ENCODE results near the gene ABAT.
"Not testable (repeated sequence)": the region's sequence is repeated elsewhere in the genome, so short reads cannot be mapped to it uniquely, and the experiment has no call there.

Gene ABAT

GRCh38 chr16:8649829-8650554 is 24.4 kb upstream of the ABAT start:
- no peak for DNase-seq

- not testable (repeated sequence) for DNase-seq
Observed at GRCh38 chr16:8651958-8652357, 22.5 kb upstream of the ABAT start.

DNA sequence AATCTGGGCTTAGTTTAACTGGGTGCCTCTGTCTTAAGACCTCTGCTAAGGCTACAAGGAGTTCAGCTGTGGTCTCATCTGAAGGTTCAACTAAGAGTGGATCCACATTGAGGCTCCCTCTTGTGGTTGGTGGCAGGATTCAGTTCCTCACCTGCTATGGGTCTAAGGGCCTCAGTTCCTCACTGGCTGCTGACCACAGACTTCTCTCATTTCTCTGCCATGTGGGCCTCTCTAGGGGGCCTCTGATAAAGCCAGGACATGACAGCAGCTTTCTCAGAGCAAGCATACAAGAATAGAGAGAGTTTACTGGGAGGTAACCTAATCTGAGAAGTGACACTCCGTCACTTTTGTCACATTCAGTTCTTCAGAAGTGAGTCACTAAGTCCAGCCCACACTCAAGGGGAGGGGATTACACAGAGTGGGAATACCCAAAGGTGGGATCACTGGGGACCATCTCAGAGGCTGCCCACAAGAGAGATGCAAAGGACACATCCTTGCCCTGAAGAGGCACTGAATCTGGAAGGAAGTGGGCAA is 19.2 kb upstream of the ABAT start:
- DNase-seq, result no peak

GRCh38 chr16:8656376-8656775 is 18.0 kb upstream of the ABAT start:
- DNase-seq, result no peak

- DNase-seq, result no peak
Observed at GRCh38 chr16:8660841-8661301, 13.5 kb upstream of the ABAT start.

DNA sequence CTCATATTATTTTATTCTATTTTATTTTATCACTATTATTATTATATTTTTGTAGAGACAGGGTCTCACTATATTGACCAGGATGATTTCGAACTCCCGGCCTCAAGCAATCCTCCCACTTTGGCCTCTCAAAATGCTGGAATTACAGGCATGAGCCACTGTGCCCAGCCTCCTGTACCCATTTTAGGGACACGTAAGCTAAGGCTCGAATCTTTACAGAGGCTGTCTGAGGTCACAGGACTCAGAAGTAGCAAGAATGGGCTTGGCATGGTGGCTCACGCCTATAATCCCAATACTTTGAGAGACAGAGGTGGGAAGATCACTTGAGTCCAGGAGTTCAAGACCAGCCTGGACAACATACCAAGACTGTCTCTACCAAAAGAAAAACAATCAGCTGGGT is 12.7 kb upstream of the ABAT start:
- DNase-seq, result no peak

DNA sequence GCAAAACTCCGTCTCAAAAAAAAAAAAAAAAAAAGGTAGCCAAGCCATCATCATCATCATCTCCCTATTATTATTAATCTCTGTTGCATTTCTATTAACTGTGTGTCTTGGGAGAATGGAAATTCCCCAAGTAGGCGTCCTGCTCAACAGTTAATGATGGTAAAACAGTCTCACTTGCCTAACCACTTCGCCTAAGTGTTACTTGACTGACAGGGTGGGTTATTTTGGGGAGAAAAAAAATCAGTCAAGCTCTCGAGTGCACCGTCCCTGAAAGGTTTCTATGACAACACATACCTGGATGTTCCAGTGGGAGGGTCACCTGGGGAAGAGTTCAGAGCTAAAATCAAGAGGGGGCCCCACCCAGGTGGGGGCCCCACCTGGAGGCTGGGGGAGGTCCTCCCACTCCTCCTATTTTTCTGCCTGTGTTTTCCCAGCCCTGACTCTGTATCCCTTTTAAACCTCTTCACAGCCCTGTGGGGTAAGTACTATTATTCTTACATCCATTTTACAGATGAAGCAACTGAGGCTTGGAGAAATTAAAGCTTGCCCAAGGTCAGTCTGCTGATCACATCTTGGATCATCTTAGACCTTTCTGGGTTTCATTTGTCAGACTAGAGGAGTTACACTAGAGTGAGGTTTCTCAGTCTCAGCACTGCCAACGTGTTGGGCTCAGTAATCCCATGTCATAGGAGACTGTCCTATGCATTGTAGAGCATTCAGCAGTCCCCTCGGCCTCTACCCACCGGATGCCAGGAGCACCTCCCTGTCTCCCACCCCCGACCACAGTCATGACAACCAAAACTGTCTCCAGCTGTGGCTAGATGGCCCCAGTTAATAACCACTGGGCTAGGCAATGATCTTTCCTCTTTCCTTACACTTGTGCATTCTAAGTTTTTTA is 11.0 kb upstream of the ABAT start:
- DNase-seq, result no peak

- DNase-seq, result no peak
Observed at GRCh38 chr16:8665529-8665928, 8.9 kb upstream of the ABAT start.

- no peak for DNase-seq
Observed at GRCh38 chr16:8667492-8667891, 6.9 kb upstream of the ABAT start.

DNA sequence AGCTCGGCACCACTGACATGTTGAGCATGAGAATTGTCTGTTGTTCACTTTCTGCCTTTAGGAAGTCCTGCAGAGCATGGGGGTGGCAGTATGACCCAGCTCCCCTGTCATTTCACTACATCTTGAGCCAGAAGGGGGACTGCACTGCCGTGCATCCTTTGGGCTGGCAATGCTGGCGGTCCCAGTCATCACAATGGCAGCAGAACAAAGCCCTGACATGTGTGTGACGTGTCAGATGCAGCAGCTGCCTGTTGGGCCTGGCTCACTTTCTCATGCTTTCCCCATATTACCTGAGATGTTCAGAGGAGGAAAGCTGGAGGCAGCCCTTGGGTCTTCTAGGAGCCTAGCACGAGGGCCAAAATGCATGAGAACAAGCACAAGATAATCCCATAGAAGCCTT is 6.3 kb upstream of the ABAT start:
- DNase-seq, result no peak

DNA sequence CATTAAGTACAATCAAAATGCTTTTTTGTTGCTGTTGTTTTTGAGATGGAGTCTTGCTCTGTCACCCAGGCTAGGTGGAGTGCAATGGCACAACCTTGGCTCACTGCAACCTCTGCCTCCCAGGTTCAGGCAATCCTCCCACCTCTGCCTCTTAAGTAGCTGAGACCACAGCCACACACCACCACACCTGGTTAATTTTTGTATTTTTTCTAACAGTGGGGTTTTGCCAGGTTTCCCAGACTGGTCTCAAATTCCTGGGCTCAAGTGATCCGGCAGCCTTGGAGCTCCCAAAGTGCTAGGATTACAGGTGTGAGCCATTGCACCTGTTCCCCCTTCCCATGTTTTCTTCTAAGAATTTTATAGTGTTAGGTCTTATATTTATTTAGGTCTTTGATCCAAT is 4.9 kb upstream of the ABAT start:
- no peak for DNase-seq

GRCh38 chr16:8670014-8670560 is 4.3 kb upstream of the ABAT start:
- no peak for DNase-seq

GRCh38 chr16:8673611-8674412 is 605 bp upstream of the ABAT start:
- DNase-seq, result no peak

DNA sequence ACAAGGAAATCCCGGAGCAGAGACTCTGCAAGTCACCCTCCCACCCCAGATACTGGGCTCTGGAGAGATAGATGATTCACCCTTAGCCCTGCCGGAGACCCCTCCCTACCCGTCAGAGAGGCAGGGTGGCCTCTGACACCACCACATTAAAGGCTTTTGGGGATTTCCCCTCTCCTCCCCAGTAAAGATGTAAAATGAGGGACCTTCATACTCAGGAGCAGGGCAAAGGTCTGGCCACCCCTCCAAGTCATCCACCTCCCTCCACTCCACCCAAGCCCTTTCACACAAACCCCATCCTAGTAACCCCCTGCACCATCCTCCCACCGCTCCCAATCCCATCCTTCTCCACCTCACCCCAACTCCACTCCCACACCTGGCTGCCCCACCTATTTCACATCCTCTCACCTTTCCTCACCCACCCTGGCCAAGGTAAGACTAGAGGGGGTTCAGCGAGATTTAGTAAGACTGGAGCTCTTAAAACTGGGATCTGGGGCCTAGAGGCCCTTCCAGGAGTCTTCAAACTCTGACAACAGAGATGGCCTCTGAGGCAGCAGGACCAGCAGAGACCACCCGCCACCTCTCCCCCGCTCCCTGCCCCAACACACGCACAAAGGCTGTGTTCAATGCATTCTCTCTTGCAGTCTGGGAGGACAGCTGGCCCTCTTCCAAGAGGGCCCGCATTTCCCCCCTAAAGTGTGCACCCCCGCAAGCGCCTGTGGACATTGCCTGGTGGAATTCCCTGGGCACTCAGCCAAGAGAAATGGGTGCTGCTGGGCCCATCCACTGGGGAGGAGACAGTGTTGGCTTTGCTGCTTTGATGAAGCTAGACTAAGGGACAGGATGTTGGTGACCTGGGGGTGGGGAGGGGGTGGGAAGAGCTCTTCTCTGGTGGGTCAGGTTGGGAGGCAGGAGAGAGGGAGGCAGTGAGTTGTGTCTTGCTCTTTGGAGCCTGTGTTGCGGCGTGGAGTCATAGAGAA is 1.1 kb downstream of the ABAT start:
- DNase-seq, result no peak

DNA sequence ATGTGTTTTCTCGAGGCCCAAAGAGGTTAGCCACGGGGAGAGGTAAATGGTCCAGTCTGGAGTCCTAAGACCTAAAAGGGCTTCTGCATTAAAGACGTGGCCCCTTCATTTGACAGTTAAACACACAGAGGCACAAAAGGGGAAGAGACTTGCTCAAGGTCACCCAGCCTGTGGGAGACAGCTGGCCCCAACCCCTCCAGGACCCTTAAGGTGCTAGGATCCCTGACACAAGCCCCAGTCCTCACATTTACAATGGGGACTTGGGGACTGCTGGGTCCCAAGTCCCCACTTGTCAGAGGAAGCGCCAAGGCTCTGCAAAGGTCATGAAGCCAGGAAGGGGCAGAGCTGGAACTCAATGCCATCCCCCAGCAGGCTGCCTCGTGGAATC is 1.7 kb downstream of the ABAT start:
- DNase-seq, result no peak

- DNase-seq, result no peak
Observed at GRCh38 chr16:8676737-8677375, 2.4 kb downstream of the ABAT start.

- DNase-seq, result no peak
Observed at GRCh38 chr16:8677481-8677880, 3.1 kb downstream of the ABAT start.

GRCh38 chr16:8678068-8678927 is 3.9 kb downstream of the ABAT start:
- no peak for DNase-seq

GRCh38 chr16:8679151-8679550 is 4.7 kb downstream of the ABAT start:
- no peak for DNase-seq
